ENCODE measurements around the gene IGF2BP2. TPM values are rescaled to one million over a fixed set of nuclear protein-coding genes. Genes with fewer than 3 reads are reported as not detected.
"Not testable (repeated sequence)": the region's sequence is repeated elsewhere in the genome, so short reads cannot be mapped to it uniquely, and the experiment has no call there.

IGF2BP2 gene
- total RNA-seq, 4 donors from 2014 or later, result 29.3 to 49.8 (median 41.8) TPM

GRCh38 chr3:185778821-185779220, 46.0 kb downstream of the IGF2BP2 start:
- DNase-seq (ENCODE audit: low spot score in 2 of 2), result no peak
- TF ChIP-seq EP300 (IDR thresholded peaks at IDR 0.05) (no peak), POLR2A (IDR thresholded peaks at IDR 0.05) (no peak), CTCF (IDR thresholded peaks at IDR 0.05) (no peak)
- 95 to 97% methylated on average over 1 of the region's 1 CpG for WGBS, 2 donors
- Histone ChIP-seq H3K4me1 (peaks cover 0 to 13% (median 8%) of the 10 kb centered on the region in 4 donors), H3K9me3 (no peaks in the 10 kb centered on the region), H3K27me3 (no peaks in the 10 kb centered on the region), H3K4me3 (no peak overlapping the region), H3K36me3 (no peaks in the 10 kb centered on the region), H3K27ac (no peak overlapping the region)

DNA sequence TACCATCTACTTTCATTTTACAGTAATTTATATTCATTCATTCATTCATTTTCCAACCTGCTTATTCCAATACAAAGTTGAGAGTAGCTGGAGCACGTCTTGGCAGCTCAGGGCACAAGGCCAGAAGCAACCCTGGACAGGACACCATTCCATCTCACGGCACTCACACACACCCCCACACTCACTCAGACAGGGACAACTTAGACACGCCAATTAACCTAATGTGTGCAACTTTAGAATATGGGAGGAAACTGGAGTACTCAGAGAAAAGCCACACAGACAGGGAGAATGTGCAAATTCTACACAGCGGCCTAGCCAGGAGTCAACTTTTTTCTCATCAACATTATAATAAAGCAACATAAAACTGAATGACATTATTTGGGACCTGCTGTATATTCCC, 46.7 kb downstream of the IGF2BP2 start:
- H3K27me3 ChIP-seq, result no peaks in the 10 kb centered on the region
- peaks cover 0 to 18% (median 10%) of the 10 kb centered on the region in 4 donors for H3K4me1 ChIP-seq
- TF ChIP-seq EP300 (IDR thresholded peaks at IDR 0.05) (no peak), POLR2A (IDR thresholded peaks at IDR 0.05) (no peak), CTCF (IDR thresholded peaks at IDR 0.05) (no peak)
- 71 to 74% methylated on average over 4 of the region's 4 CpGs for WGBS, 2 donors
- H3K9me3 ChIP-seq, result no peaks in the 10 kb centered on the region
- H3K36me3 ChIP-seq, result no peaks in the 10 kb centered on the region
- DNase-seq (ENCODE audit: low spot score in 2 of 2), result no peak
- no peak overlapping the region for H3K27ac ChIP-seq
- H3K4me3 ChIP-seq, result no peak overlapping the region

GRCh38 chr3:185770109-185770508, 54.7 kb downstream of the IGF2BP2 start:
- DNase-seq (ENCODE audit: low spot score in 2 of 2), result no peak
- H3K27ac ChIP-seq, result no peak overlapping the region
- H3K9me3 ChIP-seq, result no peaks in the 10 kb centered on the region
- no peaks in the 10 kb centered on the region for H3K27me3 ChIP-seq
- H3K4me3 ChIP-seq, result no peak overlapping the region
- peaks cover 0 to 32% (median 9%) of the 10 kb centered on the region in 4 donors for H3K4me1 ChIP-seq
- no peak for TF ChIP-seq POLR2A (IDR thresholded peaks at IDR 0.05)
- no peak for TF ChIP-seq CTCF (IDR thresholded peaks at IDR 0.05)
- 91% methylated on average over 8 of the region's 8 CpGs for WGBS, 2 donors
- H3K36me3 ChIP-seq, result no peaks in the 10 kb centered on the region

- peak; percentile 18 to 77 for DNase-seq (ENCODE audit: low spot score in 2 of 2)
- peaks cover 0 to 37% (median 5%) of the 10 kb centered on the region in 4 donors for H3K4me1 ChIP-seq
- H3K4me3 ChIP-seq, H3K27me3 ChIP-seq, H3K36me3 ChIP-seq, H3K27ac ChIP-seq, H3K9me3 ChIP-seq: not testable (repeated sequence)
- WGBS, 2 donors, result 87 to 91% methylated on average over 4 of the region's 4 CpGs
- TF ChIP-seq CTCF (IDR thresholded peaks at IDR 0.05), result peak; percentile 69 to 78 (median 75)
These were observed 56.3 kb downstream of the IGF2BP2 start for GRCh38 chr3:185768578-185768982.

DNA sequence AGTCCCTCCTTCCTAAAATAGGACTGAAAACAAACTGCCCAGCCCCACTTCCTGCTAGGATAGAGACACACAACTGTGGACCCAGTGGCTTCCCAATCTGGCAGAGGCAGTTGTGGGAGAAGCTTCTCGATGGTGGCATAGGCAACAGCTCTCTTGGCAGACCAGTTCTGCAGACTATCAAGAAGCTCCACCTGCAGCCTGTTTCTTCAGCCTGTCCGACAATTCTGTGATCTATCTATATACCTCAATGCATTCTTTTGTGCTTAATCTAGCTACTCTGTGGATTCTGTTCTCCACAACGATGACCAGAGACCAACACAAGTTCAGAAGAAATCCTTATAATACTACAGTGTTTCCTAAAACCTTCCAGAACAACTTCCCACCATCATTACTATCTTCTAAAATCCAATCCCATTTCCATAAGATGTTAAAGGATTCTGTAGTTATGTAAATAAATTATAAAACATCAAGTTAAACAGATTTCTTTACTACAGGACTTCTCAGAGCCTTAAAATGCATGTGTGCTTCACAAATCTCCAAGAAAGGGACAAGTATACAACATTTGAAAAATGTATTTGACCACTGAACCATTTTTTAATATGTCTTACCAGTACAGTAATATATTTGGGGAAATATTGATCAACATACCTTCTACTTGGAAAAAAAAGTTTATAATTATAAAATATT, 57.7 kb downstream of the IGF2BP2 start:
- TF ChIP-seq POLR2A (IDR thresholded peaks at IDR 0.05), result no peak
- no peak for TF ChIP-seq EP300 (IDR thresholded peaks at IDR 0.05)
- no peak for TF ChIP-seq CTCF (IDR thresholded peaks at IDR 0.05)
- H3K4me3 ChIP-seq, result no peak overlapping the region
- WGBS, 2 donors, result 70 to 74% methylated on average over 3 of the region's 3 CpGs

More for the DNA sequence above, 57.7 kb downstream of the IGF2BP2 start:
- Histone ChIP-seq H3K27me3 (no peaks in the 10 kb centered on the region), H3K4me1 (peaks cover 0 to 43% (median 5%) of the 10 kb centered on the region in 4 donors), H3K9me3 (no peaks in the 10 kb centered on the region), H3K36me3 (no peaks in the 10 kb centered on the region), H3K27ac (peak overlapping the region in 1 of 4 donors; percentile 45)
- no peak for DNase-seq (ENCODE audit: low spot score in 2 of 2)
